ENCODE results near the gene ROR1.

The ROR1 gene

DNA sequence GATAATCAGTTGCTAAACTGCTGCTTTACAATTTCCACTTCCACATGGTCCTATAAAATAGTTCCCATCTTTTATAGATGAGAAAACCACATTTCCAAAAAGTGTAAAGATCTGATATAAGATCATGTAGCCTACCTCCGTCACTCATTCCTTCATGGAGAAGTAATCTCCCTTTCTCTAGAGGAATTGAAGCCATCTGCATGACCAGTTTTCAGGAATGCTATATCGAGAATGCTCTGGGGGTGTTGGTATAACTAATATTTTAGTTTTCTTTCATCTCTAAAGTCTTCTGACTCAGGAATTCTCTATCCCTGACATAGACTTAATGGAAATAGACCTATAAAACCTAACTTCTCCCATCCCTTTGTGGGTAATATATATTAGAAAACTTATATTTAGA is 256.6 kb downstream of the ROR1 start:
- H3K27ac ChIP-seq (ENCODE audit: extremely low read depth, low read depth, low read length): no peak overlapping the region
- POLR2A ChIA-PET: no interaction called here
- peaks cover 5% of the 10 kb centered on the region for H3K4me1 ChIP-seq (ENCODE audit: control insufficient read depth, insufficient read depth, low read length)
- no peaks in the 10 kb centered on the region for H3K36me3 ChIP-seq (ENCODE audit: control insufficient read depth in 2 of 2, insufficient read depth in 1 of 2, low read length in 2 of 2)
- H3K9me3 ChIP-seq (ENCODE audit: control insufficient read depth, insufficient read depth, low read depth, low read length): no peaks in the 10 kb centered on the region; the same call in 1 of the 2 replicates
- no peak for TF ChIP-seq ZNF426 (tag by site-specific recombination; IDR thresholded peaks at IDR 0.05)
- TF ChIP-seq ZNF350 (tag by site-specific recombination; IDR thresholded peaks at IDR 0.05): no peak
- TF ChIP-seq, protein P1, sequence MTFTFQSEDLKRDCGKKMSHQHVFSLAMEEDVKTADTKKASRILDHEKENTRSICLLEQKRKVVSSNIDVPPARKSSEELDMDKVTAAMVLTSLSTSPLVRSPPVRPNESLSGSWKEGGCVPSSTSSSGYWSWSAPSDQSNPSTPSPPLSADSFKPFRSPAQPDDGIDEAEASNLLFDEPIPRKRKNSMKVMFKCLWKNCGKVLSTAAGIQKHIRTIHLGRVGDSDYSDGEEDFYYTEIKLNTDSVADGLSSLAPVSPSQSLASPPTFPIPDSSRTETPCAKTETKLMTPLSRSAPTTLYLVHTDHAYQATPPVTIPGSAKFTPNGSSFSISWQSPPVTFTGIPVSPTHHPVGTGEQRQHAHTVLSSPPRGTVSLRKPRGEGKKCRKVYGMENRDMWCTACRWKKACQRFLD (tag by site-specific recombination; IDR thresholded peaks at IDR 0.05): no peak
- TF ChIP-seq, protein P2, sequence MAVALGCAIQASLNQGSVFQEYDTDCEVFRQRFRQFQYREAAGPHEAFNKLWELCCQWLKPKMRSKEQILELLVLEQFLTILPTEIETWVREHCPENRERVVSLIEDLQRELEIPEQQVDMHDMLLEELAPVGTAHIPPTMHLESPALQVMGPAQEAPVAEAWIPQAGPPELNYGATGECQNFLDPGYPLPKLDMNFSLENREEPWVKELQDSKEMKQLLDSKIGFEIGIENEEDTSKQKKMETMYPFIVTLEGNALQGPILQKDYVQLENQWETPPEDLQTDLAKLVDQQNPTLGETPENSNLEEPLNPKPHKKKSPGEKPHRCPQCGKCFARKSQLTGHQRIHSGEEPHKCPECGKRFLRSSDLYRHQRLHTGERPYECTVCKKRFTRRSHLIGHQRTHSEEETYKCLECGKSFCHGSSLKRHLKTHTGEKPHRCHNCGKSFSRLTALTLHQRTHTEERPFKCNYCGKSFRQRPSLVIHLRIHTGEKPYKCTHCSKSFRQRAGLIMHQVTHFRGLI (tag by site-specific recombination; IDR thresholded peaks at IDR 0.05): no peak
- no peak for TF ChIP-seq ZNF16 (tag by site-specific recombination; IDR thresholded peaks at IDR 0.05; ENCODE audit: low read depth)
- no peak for TF ChIP-seq EGR2 (tag by site-specific recombination; IDR thresholded peaks at IDR 0.05; ENCODE audit: low read depth)
- TF ChIP-seq, protein P3, sequence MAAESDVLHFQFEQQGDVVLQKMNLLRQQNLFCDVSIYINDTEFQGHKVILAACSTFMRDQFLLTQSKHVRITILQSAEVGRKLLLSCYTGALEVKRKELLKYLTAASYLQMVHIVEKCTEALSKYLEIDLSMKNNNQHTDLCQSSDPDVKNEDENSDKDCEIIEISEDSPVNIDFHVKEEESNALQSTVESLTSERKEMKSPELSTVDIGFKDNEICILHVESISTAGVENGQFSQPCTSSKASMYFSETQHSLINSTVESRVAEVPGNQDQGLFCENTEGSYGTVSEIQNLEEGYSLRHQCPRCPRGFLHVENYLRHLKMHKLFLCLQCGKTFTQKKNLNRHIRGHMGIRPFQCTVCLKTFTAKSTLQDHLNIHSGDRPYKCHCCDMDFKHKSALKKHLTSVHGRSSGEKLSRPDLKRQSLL (tag by site-specific recombination; IDR thresholded peaks at IDR 0.05): no peak
- TF ChIP-seq, protein P4, sequence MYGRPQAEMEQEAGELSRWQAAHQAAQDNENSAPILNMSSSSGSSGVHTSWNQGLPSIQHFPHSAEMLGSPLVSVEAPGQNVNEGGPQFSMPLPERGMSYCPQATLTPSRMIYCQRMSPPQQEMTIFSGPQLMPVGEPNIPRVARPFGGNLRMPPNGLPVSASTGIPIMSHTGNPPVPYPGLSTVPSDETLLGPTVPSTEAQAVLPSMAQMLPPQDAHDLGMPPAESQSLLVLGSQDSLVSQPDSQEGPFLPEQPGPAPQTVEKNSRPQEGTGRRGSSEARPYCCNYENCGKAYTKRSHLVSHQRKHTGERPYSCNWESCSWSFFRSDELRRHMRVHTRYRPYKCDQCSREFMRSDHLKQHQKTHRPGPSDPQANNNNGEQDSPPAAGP (tag by site-specific recombination; IDR thresholded peaks at IDR 0.05): no peak
- no peak for TF ChIP-seq ZFHX2 (tag by site-specific recombination; conservative IDR thresholded peaks at IDR 0.05)
- TF ChIP-seq, protein P5, sequence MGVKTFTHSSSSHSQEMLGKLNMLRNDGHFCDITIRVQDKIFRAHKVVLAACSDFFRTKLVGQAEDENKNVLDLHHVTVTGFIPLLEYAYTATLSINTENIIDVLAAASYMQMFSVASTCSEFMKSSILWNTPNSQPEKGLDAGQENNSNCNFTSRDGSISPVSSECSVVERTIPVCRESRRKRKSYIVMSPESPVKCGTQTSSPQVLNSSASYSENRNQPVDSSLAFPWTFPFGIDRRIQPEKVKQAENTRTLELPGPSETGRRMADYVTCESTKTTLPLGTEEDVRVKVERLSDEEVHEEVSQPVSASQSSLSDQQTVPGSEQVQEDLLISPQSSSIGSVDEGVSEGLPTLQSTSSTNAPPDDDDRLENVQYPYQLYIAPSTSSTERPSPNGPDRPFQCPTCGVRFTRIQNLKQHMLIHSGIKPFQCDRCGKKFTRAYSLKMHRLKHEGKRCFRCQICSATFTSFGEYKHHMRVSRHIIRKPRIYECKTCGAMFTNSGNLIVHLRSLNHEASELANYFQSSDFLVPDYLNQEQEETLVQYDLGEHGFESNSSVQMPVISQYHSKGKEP (tag by site-specific recombination; IDR thresholded peaks at IDR 0.05): no peak
- TF ChIP-seq KLF7 (tag by site-specific recombination; IDR thresholded peaks at IDR 0.05; ENCODE audit: borderline replicate concordance): no peak
- TF ChIP-seq TCF7L2 (IDR thresholded peaks at IDR 0.05; ENCODE audit: borderline replicate concordance, low read depth, low read length): no peak
- TF ChIP-seq ZIC2 (tag by site-specific recombination; IDR thresholded peaks at IDR 0.05): no peak
- no peak overlapping the region for H3K4me3 ChIP-seq (ENCODE audit: low read depth, low read length)
- CTCF ChIA-PET: interaction anchor here (0.6 kb wide), 1 partner anchor 41 kb away, joined by 3 read pairs; no protein-coding TSS in a partner anchor

DNA sequence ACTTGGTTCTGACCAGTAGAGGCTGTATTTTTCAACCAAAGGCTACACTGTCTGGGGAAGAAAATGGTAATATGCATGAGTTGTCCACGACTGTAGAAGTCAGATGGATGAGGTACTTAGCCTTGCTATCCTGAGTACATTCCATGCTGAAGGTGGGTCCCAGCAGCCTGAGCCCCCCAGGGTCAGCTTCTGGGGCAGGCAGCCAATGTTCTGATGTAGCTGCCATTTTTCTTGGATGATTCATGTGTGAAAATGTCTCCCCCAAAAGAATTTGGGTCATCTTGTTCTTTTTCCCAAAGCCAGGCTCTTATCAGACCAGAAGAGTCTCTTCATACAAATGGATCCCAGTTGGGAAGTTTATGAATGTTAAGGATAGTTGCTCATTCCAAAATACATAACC is 257.4 kb downstream of the ROR1 start:
- CTCF ChIA-PET: interaction anchor here (0.7 kb wide), 1 partner anchor 12 kb away, joined by 4 read pairs; no protein-coding TSS in a partner anchor
- Histone ChIP-seq H3K4me3 (ENCODE audit: low read depth, low read length) (no peak overlapping the region), H3K9me3 (ENCODE audit: control insufficient read depth, insufficient read depth, low read depth, low read length) (no peaks in the 10 kb centered on the region; the same call in 1 of the 2 replicates), H3K36me3 (ENCODE audit: control insufficient read depth in 2 of 2, insufficient read depth in 1 of 2, low read length in 2 of 2) (no peaks in the 10 kb centered on the region), H3K27ac (ENCODE audit: extremely low read depth, low read depth, low read length) (no peak overlapping the region), H3K4me1 (ENCODE audit: control insufficient read depth, insufficient read depth, low read length) (peaks cover 5% of the 10 kb centered on the region)
- POLR2A ChIA-PET: no interaction called here
- TF ChIP-seq ZNF623 (tag by site-specific recombination; IDR thresholded peaks at IDR 0.05): no peak

DNA sequence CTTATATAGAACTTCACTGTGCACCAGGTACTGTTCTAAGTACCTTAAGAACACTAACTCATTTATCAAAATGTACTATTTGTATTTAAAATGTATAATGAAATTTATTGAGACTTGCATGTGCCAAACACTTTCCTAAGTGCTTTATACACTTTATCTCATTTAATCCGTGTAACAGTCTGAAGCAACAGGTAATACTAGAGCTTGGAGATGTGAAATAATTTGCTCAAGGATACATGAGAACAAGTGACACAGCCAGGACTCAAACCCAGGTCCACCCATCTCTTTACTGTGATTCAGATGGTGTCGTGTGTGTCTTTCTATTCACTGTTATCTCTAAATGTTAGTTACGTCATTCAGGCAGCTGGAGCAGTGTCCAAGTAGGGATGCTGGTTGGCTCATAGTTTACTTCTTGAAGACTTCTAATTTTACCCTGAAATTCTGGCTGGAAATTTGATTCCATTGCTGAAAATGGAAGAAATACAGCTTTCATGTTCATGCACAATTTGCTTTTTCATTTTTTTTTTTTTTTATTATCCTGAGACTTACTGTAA is 259.9 kb downstream of the ROR1 start:
- POLR2A ChIA-PET: no interaction called here
- no peak overlapping the region for H3K27ac ChIP-seq (ENCODE audit: extremely low read depth, low read depth, low read length)
- CTCF ChIA-PET: no interaction called here
- no peaks in the 10 kb centered on the region for H3K36me3 ChIP-seq (ENCODE audit: control insufficient read depth in 2 of 2, insufficient read depth in 1 of 2, low read length in 2 of 2)
- no peaks in the 10 kb centered on the region for H3K9me3 ChIP-seq (ENCODE audit: control insufficient read depth, insufficient read depth, low read depth, low read length)
- H3K4me3 ChIP-seq (ENCODE audit: low read depth, low read length): no peak overlapping the region
- H3K4me1 ChIP-seq (ENCODE audit: control insufficient read depth, insufficient read depth, low read length): peaks cover 5% of the 10 kb centered on the region
- TF ChIP-seq ZNF626 (tag by site-specific recombination; IDR thresholded peaks at IDR 0.05) (no peak), BCL11B (tag by site-specific recombination; IDR thresholded peaks at IDR 0.05; ENCODE audit: low read depth) (no peak), OVOL3 (tag by site-specific recombination; IDR thresholded peaks at IDR 0.05) (no peak)
- TF ChIP-seq, protein P6, sequence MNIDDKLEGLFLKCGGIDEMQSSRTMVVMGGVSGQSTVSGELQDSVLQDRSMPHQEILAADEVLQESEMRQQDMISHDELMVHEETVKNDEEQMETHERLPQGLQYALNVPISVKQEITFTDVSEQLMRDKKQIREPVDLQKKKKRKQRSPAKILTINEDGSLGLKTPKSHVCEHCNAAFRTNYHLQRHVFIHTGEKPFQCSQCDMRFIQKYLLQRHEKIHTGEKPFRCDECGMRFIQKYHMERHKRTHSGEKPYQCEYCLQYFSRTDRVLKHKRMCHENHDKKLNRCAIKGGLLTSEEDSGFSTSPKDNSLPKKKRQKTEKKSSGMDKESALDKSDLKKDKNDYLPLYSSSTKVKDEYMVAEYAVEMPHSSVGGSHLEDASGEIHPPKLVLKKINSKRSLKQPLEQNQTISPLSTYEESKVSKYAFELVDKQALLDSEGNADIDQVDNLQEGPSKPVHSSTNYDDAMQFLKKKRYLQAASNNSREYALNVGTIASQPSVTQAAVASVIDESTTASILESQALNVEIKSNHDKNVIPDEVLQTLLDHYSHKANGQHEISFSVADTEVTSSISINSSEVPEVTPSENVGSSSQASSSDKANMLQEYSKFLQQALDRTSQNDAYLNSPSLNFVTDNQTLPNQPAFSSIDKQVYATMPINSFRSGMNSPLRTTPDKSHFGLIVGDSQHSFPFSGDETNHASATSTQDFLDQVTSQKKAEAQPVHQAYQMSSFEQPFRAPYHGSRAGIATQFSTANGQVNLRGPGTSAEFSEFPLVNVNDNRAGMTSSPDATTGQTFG (tag by site-specific recombination; IDR thresholded peaks at IDR 0.05; ENCODE audit: borderline replicate concordance): no peak
- TF ChIP-seq, protein P7, sequence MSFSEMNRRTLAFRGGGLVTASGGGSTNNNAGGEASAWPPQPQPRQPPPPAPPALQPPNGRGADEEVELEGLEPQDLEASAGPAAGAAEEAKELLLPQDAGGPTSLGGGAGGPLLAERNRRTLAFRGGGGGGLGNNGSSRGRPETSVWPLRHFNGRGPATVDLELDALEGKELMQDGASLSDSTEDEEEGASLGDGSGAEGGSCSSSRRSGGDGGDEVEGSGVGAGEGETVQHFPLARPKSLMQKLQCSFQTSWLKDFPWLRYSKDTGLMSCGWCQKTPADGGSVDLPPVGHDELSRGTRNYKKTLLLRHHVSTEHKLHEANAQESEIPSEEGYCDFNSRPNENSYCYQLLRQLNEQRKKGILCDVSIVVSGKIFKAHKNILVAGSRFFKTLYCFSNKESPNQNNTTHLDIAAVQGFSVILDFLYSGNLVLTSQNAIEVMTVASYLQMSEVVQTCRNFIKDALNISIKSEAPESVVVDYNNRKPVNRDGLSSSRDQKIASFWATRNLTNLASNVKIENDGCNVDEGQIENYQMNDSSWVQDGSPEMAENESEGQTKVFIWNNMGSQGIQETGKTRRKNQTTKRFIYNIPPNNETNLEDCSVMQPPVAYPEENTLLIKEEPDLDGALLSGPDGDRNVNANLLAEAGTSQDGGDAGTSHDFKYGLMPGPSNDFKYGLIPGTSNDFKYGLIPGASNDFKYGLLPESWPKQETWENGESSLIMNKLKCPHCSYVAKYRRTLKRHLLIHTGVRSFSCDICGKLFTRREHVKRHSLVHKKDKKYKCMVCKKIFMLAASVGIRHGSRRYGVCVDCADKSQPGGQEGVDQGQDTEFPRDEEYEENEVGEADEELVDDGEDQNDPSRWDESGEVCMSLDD (tag by site-specific recombination; IDR thresholded peaks at IDR 0.05): no peak

All from HEK293 (cell line).